GM18511 (cell line): ENCODE measurements around the gene SAE1.
"Not testable (repeated sequence)": the region's sequence is repeated elsewhere in the genome, so short reads cannot be mapped to it uniquely, and the experiment has no call there.

Experiments
- ATAC-seq: cut with Tn5 transposase; IDR thresholded peaks from one replicate; pipeline ENCODE4 v1.9.1; 2021; ENCODE audit warnings: mild to moderate bottlenecking, moderate library complexity; ENCODE audit not compliant: unreplicated experiment

The SAE1 gene

GRCh38 chr19:47125669-47125938 is 5.0 kb upstream of the SAE1 start:
- ATAC-seq: no peak

- no peak for ATAC-seq
Measured at GRCh38 chr19:47129579-47129978, 1.1 kb upstream of the SAE1 start.

- ATAC-seq: no peak
Measured at GRCh38 chr19:47130120-47130588, 481 bp upstream of the SAE1 start.

GRCh38 chr19:47132194-47132852 is 1.7 kb downstream of the SAE1 start:
- no peak for ATAC-seq

GRCh38 chr19:47133021-47133471 is 2.4 kb downstream of the SAE1 start:
- ATAC-seq: no peak

GRCh38 chr19:47134545-47134944 is 3.9 kb downstream of the SAE1 start:
- ATAC-seq: no peak

- no peak for ATAC-seq
Measured at GRCh38 chr19:47135156-47135555, 4.5 kb downstream of the SAE1 start.

GRCh38 chr19:47141252-47141651 is 10.6 kb downstream of the SAE1 start:
- ATAC-seq: not testable (repeated sequence)

GRCh38 chr19:47141695-47142094 is 11.1 kb downstream of the SAE1 start:
- no peak for ATAC-seq

GRCh38 chr19:47142779-47143178 is 12.1 kb downstream of the SAE1 start:
- ATAC-seq: no peak

- ATAC-seq: no peak
Measured at GRCh38 chr19:47143322-47144073, 12.9 kb downstream of the SAE1 start.

- no peak for ATAC-seq
Measured at GRCh38 chr19:47144630-47145029, 14.0 kb downstream of the SAE1 start.

- no peak for ATAC-seq
Measured at GRCh38 chr19:47145639-47146486, 15.2 kb downstream of the SAE1 start.

- ATAC-seq: no peak
Measured at GRCh38 chr19:47146920-47147319, 16.3 kb downstream of the SAE1 start.

- ATAC-seq: no peak
Measured at GRCh38 chr19:47151627-47152026, 21.0 kb downstream of the SAE1 start.

- ATAC-seq: no peak
Measured at GRCh38 chr19:47152205-47152604, 21.6 kb downstream of the SAE1 start.

GRCh38 chr19:47152632-47153031 is 22.0 kb downstream of the SAE1 start:
- ATAC-seq: no peak

GRCh38 chr19:47153266-47153665 is 22.6 kb downstream of the SAE1 start:
- no peak for ATAC-seq

- no peak for ATAC-seq
Measured at GRCh38 chr19:47155148-47155547, 24.5 kb downstream of the SAE1 start.

GRCh38 chr19:47156861-47157430 is 26.3 kb downstream of the SAE1 start:
- no peak for ATAC-seq
